Measurements from ENCODE around the gene ACACB.

Gene ACACB

GRCh38 chr12:109270494-109270893 lies 154.1 kb downstream of the ACACB start:
- Histone ChIP-seq H3K4me1 (ENCODE audit: low read depth, poor library complexity, severe bottlenecking) (no peaks in the 10 kb centered on the region), H3K4me3 (IDR thresholded peaks at IDR 0.05; ENCODE audit: insufficient read depth, low read depth, low read length) (no peak overlapping the region), H3K4me2 (no peak overlapping the region), H3K79me2 (ENCODE audit: insufficient read depth, low read depth) (no peaks in the 10 kb centered on the region), H4K20me1 (ENCODE audit: insufficient read depth) (no peaks in the 10 kb centered on the region), H3K36me3 (ENCODE audit: insufficient read depth) (no peaks in the 10 kb centered on the region), H3K27ac (no peak overlapping the region), H2AFZ (ENCODE audit: low read depth) (no peak overlapping the region), H3K27me3 (ENCODE audit: insufficient read depth, low read depth) (no peaks in the 10 kb centered on the region), H3K9ac (no peak overlapping the region)
- TF ChIP-seq CTCF (conservative IDR thresholded peaks at IDR 0.05; ENCODE audit: low read depth, low read length) = no peak

GRCh38 chr12:109271418-109271817 lies 155.0 kb downstream of the ACACB start:
- no peaks in the 10 kb centered on the region for H3K79me2 ChIP-seq (ENCODE audit: insufficient read depth, low read depth)
- H3K27ac ChIP-seq = no peak overlapping the region
- H3K4me1 ChIP-seq (ENCODE audit: low read depth, poor library complexity, severe bottlenecking) = no peaks in the 10 kb centered on the region
- no peak overlapping the region for H3K4me3 ChIP-seq (IDR thresholded peaks at IDR 0.05; ENCODE audit: insufficient read depth, low read depth, low read length)
- no peaks in the 10 kb centered on the region for H3K36me3 ChIP-seq (ENCODE audit: insufficient read depth)
- H4K20me1 ChIP-seq (ENCODE audit: insufficient read depth) = no peaks in the 10 kb centered on the region
- no peak overlapping the region for H3K4me2 ChIP-seq
- H3K9ac ChIP-seq = no peak overlapping the region
- no peak for TF ChIP-seq CTCF (conservative IDR thresholded peaks at IDR 0.05; ENCODE audit: low read depth, low read length)
- H3K27me3 ChIP-seq (ENCODE audit: insufficient read depth, low read depth) = no peaks in the 10 kb centered on the region
- H2AFZ ChIP-seq (ENCODE audit: low read depth) = no peak overlapping the region

- Histone ChIP-seq H3K4me1 (ENCODE audit: low read depth, poor library complexity, severe bottlenecking) (no peaks in the 10 kb centered on the region), H2AFZ (ENCODE audit: low read depth) (no peak overlapping the region), H3K9ac (no peak overlapping the region), H3K4me2 (no peak overlapping the region), H3K4me3 (IDR thresholded peaks at IDR 0.05; ENCODE audit: insufficient read depth, low read depth, low read length) (no peak overlapping the region), H4K20me1 (ENCODE audit: insufficient read depth) (no peaks in the 10 kb centered on the region), H3K79me2 (ENCODE audit: insufficient read depth, low read depth) (no peaks in the 10 kb centered on the region), H3K27me3 (ENCODE audit: insufficient read depth, low read depth) (no peaks in the 10 kb centered on the region), H3K36me3 (ENCODE audit: insufficient read depth) (no peaks in the 10 kb centered on the region), H3K27ac (no peak overlapping the region)
- no peak for TF ChIP-seq CTCF (conservative IDR thresholded peaks at IDR 0.05; ENCODE audit: low read depth, low read length)
Measured at GRCh38 chr12:109273354-109273753, 157.0 kb downstream of the ACACB start.

- no peak for TF ChIP-seq CTCF (conservative IDR thresholded peaks at IDR 0.05; ENCODE audit: low read depth, low read length)
- Histone ChIP-seq H3K27me3 (ENCODE audit: insufficient read depth, low read depth) (no peaks in the 10 kb centered on the region), H3K4me2 (no peak overlapping the region), H3K4me1 (ENCODE audit: low read depth, poor library complexity, severe bottlenecking) (no peaks in the 10 kb centered on the region), H2AFZ (ENCODE audit: low read depth) (no peak overlapping the region), H3K36me3 (ENCODE audit: insufficient read depth) (no peaks in the 10 kb centered on the region), H3K27ac (no peak overlapping the region), H3K9ac (no peak overlapping the region), H3K79me2 (ENCODE audit: insufficient read depth, low read depth) (no peaks in the 10 kb centered on the region), H3K4me3 (IDR thresholded peaks at IDR 0.05; ENCODE audit: insufficient read depth, low read depth, low read length) (no peak overlapping the region), H4K20me1 (ENCODE audit: insufficient read depth) (no peaks in the 10 kb centered on the region)
Measured at GRCh38 chr12:109274381-109274780, 158.0 kb downstream of the ACACB start.

Data from KMS-11 (cell line).